DMS 273 (cell line): ENCODE data around the gene CFHR2.

Experiments
- DNase-seq: peaks from one replicate; lab custom pipeline; 2025; ENCODE audit not compliant: unreplicated experiment; lab: John Stamatoyannopoulos, UW

Gene CFHR2

DNA sequence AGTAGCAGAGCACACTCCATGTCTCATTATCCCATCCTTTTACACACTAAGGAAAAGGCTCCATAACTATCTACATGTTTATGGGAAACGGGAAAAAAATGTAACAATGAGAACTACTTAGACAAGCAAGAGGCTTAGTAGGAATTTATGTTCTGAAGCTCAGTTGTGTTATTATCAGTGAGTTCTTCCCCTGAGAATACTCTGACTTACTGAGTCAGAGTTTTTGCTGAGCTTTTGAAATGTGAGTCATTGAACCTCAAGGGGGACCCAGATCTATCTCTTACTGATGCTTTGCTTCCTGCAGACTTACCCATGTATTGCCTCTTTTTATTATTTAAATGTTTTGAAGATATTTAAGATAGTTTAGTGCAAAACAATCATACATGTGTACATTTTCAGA lies 53.9 kb downstream of the CFHR2 start:
- DNase-seq = no peak

DNA sequence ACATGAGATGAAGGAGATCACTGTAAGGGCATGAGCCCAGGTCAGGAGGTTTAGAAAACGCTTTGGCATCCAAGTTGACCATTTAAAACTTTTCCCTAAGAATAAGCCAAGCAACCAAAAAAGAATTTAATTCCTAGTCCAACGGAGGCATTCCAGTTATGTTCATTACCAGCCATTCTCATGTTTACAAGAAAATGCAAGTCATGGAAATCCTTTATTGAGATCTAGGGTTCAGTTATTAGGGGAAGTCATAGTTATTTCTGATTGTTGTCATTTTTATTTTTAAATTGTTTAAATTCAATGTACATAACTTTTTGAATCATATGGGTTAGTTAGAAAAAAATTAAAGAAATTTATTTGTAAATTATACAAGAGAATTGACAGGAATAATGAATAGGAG lies 58.3 kb downstream of the CFHR2 start:
- no peak for DNase-seq

DNA sequence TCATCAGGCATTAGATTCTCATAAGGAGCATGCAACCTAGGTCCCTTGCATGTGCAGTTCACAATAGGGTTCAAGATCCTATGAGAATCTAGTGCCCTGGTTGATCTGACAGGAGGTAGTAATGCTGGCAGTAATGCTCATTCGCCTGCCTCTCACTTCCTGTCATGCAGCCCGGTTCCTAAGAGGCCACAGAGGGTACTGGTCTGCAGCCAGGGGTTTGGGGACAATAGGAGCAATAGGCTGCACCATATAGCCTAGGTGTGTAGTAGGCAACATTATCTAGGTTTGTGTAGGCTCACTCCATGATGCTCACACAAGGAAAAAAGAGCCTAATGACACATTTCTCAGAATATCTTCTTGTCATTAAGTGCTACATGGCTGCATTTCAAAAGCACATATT lies 59.6 kb downstream of the CFHR2 start:
- no peak for DNase-seq

DNA sequence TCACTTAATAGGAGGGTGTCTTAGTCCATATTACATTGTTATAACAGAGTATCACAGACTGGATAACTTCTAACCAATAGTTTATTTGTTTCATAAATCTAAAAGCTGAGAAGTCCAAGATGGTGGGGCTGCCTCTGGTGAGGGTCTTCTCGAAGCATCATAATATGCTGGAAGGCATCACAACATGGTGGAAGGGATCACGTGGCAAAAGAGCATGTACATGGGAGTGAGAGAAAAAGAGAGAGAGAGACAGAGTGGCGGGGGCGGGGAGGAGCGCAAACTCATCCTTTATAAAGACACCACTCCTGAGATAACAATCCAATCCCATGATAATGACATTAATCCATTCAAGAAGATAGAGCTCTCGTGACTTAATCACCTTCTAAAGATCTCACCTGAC lies 65.3 kb downstream of the CFHR2 start:
- no peak for DNase-seq
